HCT116 (cell line): ENCODE data around the gene LCN15. TPM values are rescaled to one million over a fixed set of nuclear protein-coding genes. Genes with fewer than 3 reads are reported as not detected.

Experiments used
- ATAC-seq: fragments of 200-7000 bp; cut with Tn5 transposase; 2 replicates; pipeline ENCODE4 v1.9.1; 2020; ENCODE audit warnings: mild to moderate bottlenecking, moderate library complexity
- BruUV-seq: library from RNA; stranded (reverse); fragments of 400-500 nt; replicated peaks from 2 replicates; lab custom pipeline; 2021; lab: Mats Ljungman, UMichigan
- CTCF ChIA-PET: fragments of 300-600 bp; sonication (Branson Sonifier 250); formaldehyde crosslinking; loops from one replicate; lab custom pipeline; 2021; ENCODE audit warnings: antibody characterized with exemption; lab: Charles Lee
- POLR2A ChIA-PET: fragments of 300-600, 350-600 bp; sonication (Branson Sonifier 250); formaldehyde crosslinking; loops from one replicate; lab custom pipeline; 2021; ENCODE audit warnings: antibody characterized with exemption; lab: Charles Lee
- RAD21 ChIA-PET, 2 experiments: fragments of 300-600 bp; sonication (Branson Sonifier 250); formaldehyde crosslinking; loops; one replicate each; lab custom pipeline; 2023; ENCODE audit warnings: low total read pairs in 2 of 2; ENCODE audit not compliant: uncharacterized antibody in 2 of 2, unreplicated experiment in 2 of 2, low non-redundant PET in 1 of 2; lab: Charles Lee
- DNase-seq: peaks from one replicate; pipeline ENCODE4 v3.0.0-alpha.2; 2010; ENCODE audit warnings: low read depth, low spot score
- H2AFZ ChIP-seq: fragments of 200-600 bp; shearing (Covaris generic), sonication (generic); 2 replicates; pipeline ENCODE4 v1.6.1; 2017; ENCODE audit warnings: low read depth, mixed run types, mixed read lengths, antibody characterized with exemption, low read length; ENCODE audit not compliant: poor library complexity, severe bottlenecking
- H3K27ac ChIP-seq: 2 replicates; pipeline ENCODE4 v1.5.1; 2012; ENCODE audit warnings: low read depth, low read length
- H3K27me3 ChIP-seq: fragments of 200-600 bp; sonication (generic); 2 replicates; pipeline ENCODE4 v1.6.1; 2016; ENCODE audit warnings: mixed run types, low read length, mixed read lengths; ENCODE audit not compliant: insufficient read depth
- H3K36me3 ChIP-seq, 2 experiments: fragments of 200-500 bp in 1 of 2; fragments of 200-600 bp in 1 of 2; sonication (Bioruptor generic) in 1 of 2; sonication (generic) in 1 of 2; 2 replicates each; pipeline versions ENCODE4 v1.5.1 to v1.6.1; 2014 to 2016; ENCODE audit warnings: low read length in 2 of 2, inconsistent platforms in 1 of 2, mixed read lengths in 1 of 2, mixed run types in 1 of 2; ENCODE audit not compliant: insufficient read depth in 2 of 2, control insufficient read depth in 1 of 2
- H3K4me1 ChIP-seq, 2 experiments: fragments of 200-600 bp in 1 of 2; sonication (generic) in 1 of 2; 2 replicates each; pipeline versions ENCODE4 v1.5.1 to v1.6.1; 2012 to 2017; ENCODE audit warnings: low read length in 2 of 2, inconsistent platforms in 1 of 2, mild to moderate bottlenecking in 1 of 2, mixed read lengths in 1 of 2, mixed run types in 1 of 2, moderate library complexity in 1 of 2; ENCODE audit not compliant: insufficient read depth in 2 of 2, control insufficient read depth in 1 of 2
- H3K4me2 ChIP-seq: fragments of 200-600 bp; sonication (generic); 2 replicates; pipeline ENCODE4 v1.6.1; 2017; ENCODE audit warnings: mixed run types, low read length, mixed read lengths
- H3K4me3 ChIP-seq, 2 experiments: fragments of 200-600 bp in 1 of 2; sonication (generic) in 1 of 2; replicated peaks in 1 of 2; 2 replicates each; pipeline ENCODE4 v1.5.1; 2011 to 2016; ENCODE audit warnings: low read length in 2 of 2, control low read depth in 1 of 2, low read depth in 1 of 2, mild to moderate bottlenecking in 1 of 2, mixed read lengths in 1 of 2, mixed run types in 1 of 2
- H3K79me2 ChIP-seq: fragments of 200-600 bp; sonication (generic); 2 replicates; pipeline ENCODE4 v1.6.1; 2017; ENCODE audit warnings: mild to moderate bottlenecking, mixed run types, low read length, moderate library complexity, mixed read lengths; ENCODE audit not compliant: insufficient read depth
- H3K9ac ChIP-seq: fragments of 200-600 bp; sonication (generic); 2 replicates; pipeline ENCODE4 v1.6.1; 2016; ENCODE audit warnings: low read length, mixed read lengths
- H3K9me2 ChIP-seq: fragments of 200-600 bp; sonication (generic), shearing (Covaris generic); 2 replicates; pipeline ENCODE4 v1.6.1; 2017; ENCODE audit warnings: mixed run types, mild to moderate bottlenecking, moderate library complexity; ENCODE audit not compliant: insufficient read depth
- H3K9me3 ChIP-seq, 2 experiments: fragments of 200-500 bp in 1 of 2; fragments of 200-600 bp in 1 of 2; sonication (Bioruptor generic) in 1 of 2; sonication (generic) in 1 of 2; 2 replicates each; pipeline ENCODE4 v1.6.1; 2014 to 2017; ENCODE audit warnings: low read length in 2 of 2, mixed read lengths in 2 of 2, inconsistent platforms in 1 of 2, low read depth in 1 of 2, mild to moderate bottlenecking in 1 of 2, mixed run types in 1 of 2, moderate library complexity in 1 of 2; ENCODE audit not compliant: control insufficient read depth in 1 of 2, insufficient read depth in 1 of 2
- H4K20me1 ChIP-seq: fragments of 200-600 bp; sonication (generic), shearing (Covaris generic); 2 replicates; pipeline ENCODE4 v1.6.1; 2017; ENCODE audit warnings: mixed run types, mild to moderate bottlenecking, moderate library complexity; ENCODE audit not compliant: insufficient read depth
- CBX3 ChIP-seq: IDR thresholded peaks from 2 replicates; pipeline ENCODE4 v1.6.1; 2012; ENCODE audit warnings: low read depth
- ELF1 ChIP-seq: IDR thresholded peaks from 2 replicates; pipeline ENCODE4 v1.6.1; 2012; ENCODE audit warnings: low read depth, borderline replicate concordance
- EZH2 ChIP-seq: fragments of 200-600 bp; sonication (generic); IDR thresholded peaks from 2 replicates; pipeline ENCODE4 v1.6.1; 2017; ENCODE audit warnings: antibody characterized with exemption, mixed run types
- EZH2phosphoT487 ChIP-seq: fragments of 200-600 bp; IDR thresholded peaks from 2 replicates; pipeline ENCODE4 v1.6.1; 2018; ENCODE audit warnings: antibody characterized with exemption, borderline replicate concordance
- JUND ChIP-seq: IDR thresholded peaks from 2 replicates; pipeline ENCODE4 v1.6.1; 2012
- POLR2AphosphoS5 ChIP-seq: IDR thresholded peaks from 2 replicates; pipeline ENCODE4 v1.6.1; 2011; ENCODE audit warnings: mild to moderate bottlenecking, low read depth, low read length, moderate library complexity
- SP1 ChIP-seq: IDR thresholded peaks from 2 replicates; pipeline ENCODE4 v1.6.1; 2012; ENCODE audit warnings: low read depth
- YY1 ChIP-seq: IDR thresholded peaks from 2 replicates; pipeline ENCODE4 v1.6.1; 2011; ENCODE audit warnings: low read length, low read depth, moderate library complexity, mild to moderate bottlenecking; ENCODE audit not compliant: insufficient replicate concordance; ENCODE audit errors: extremely low read depth
- intact Hi-C: fragments of 100-400 bp; cut with micrococcal nuclease; formaldehyde crosslinking; loops from 2 replicates; pipeline ENCODE4 v1.10.0; 2022
- total RNA-seq: library from RNA; stranded (reverse); gene quantifications from one replicate; pipeline ENCODE4 v1.2.1, GENCODE V29; 2021; ENCODE audit not compliant: unreplicated experiment
- TF ChIP-seq, protein P1 (sequence below), 3 experiments: fragments of 200-600 bp in 1 of 3; sonication (generic) in 1 of 3; IDR thresholded peaks in 2 of 3; conservative IDR thresholded peaks in 1 of 3; 2 replicates each; pipeline ENCODE4 v1.5.1; 2012 to 2017; ENCODE audit warnings: low read depth in 2 of 3, low read length in 2 of 3, antibody characterized with exemption in 1 of 3, borderline replicate concordance in 1 of 3, control low read depth in 1 of 3, mild to moderate bottlenecking in 1 of 3, mixed read lengths in 1 of 3, mixed run types in 1 of 3, moderate library complexity in 1 of 3; ENCODE audit not compliant: insufficient read depth in 1 of 3
- TF ChIP-seq, protein P2 (sequence below): IDR thresholded peaks from 2 replicates; pipeline ENCODE4 v1.6.1; 2011; ENCODE audit warnings: mild to moderate bottlenecking, low read length, moderate library complexity; ENCODE audit not compliant: insufficient replicate concordance; ENCODE audit errors: extremely low read depth

Gene LCN15
- total RNA-seq, 1 experiment from 2014 or later: 0.76 TPM

DNA sequence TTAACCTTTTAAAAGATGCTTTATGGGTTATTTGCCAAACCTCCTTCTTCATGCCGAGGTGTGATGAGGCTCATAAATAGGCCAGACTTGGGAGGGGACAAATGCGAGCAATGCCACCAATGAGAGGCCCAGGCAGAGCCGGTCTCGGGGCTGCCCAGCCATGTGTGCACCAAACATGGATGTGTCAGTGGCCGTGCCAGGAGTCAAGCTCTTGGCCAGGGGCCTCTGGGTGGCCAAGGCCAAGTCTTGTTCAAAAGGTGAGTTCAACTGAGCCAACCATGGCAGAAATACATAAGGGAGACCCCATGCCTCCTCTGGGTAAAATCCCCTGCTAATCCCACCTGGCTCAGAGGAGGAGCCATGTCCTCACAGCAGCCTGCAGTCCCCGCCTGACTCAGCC is 10.9 kb upstream of the LCN15 start:
- Histone ChIP-seq H3K36me3 (no peaks in the 10 kb centered on the region), H3K9me3 (peaks cover 6 to 16% of the 10 kb centered on the region in 2 experiments; a peak in 2 of 4 replicates), H3K9ac (no peak overlapping the region), H4K20me1 (no peaks in the 10 kb centered on the region), H3K4me1 (no peaks in the 10 kb centered on the region), H3K27me3 (no peaks in the 10 kb centered on the region), H3K9me2 (no peaks in the 10 kb centered on the region), H3K79me2 (no peaks in the 10 kb centered on the region)
- intact Hi-C loops: no loop called here
- CTCF ChIA-PET: no interaction called here
- TF ChIP-seq JUND (no peak), SP1 (no peak), POLR2AphosphoS5 (no peak), ELF1 (no peak), EZH2phosphoT487 (no peak), YY1 (no peak), CBX3 (no peak), EZH2 (no peak)
- TF ChIP-seq, protein P1, sequence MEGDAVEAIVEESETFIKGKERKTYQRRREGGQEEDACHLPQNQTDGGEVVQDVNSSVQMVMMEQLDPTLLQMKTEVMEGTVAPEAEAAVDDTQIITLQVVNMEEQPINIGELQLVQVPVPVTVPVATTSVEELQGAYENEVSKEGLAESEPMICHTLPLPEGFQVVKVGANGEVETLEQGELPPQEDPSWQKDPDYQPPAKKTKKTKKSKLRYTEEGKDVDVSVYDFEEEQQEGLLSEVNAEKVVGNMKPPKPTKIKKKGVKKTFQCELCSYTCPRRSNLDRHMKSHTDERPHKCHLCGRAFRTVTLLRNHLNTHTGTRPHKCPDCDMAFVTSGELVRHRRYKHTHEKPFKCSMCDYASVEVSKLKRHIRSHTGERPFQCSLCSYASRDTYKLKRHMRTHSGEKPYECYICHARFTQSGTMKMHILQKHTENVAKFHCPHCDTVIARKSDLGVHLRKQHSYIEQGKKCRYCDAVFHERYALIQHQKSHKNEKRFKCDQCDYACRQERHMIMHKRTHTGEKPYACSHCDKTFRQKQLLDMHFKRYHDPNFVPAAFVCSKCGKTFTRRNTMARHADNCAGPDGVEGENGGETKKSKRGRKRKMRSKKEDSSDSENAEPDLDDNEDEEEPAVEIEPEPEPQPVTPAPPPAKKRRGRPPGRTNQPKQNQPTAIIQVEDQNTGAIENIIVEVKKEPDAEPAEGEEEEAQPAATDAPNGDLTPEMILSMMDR (IDR thresholded peaks at IDR 0.05 in 2 of 3, conservative IDR thresholded peaks at IDR 0.05 in 1 of 3; ENCODE audit: borderline replicate concordance in 1 of 3, insufficient read depth in 1 of 3, low read depth in 2 of 3, low read length in 2 of 3): no peak
- TF ChIP-seq, protein P2, sequence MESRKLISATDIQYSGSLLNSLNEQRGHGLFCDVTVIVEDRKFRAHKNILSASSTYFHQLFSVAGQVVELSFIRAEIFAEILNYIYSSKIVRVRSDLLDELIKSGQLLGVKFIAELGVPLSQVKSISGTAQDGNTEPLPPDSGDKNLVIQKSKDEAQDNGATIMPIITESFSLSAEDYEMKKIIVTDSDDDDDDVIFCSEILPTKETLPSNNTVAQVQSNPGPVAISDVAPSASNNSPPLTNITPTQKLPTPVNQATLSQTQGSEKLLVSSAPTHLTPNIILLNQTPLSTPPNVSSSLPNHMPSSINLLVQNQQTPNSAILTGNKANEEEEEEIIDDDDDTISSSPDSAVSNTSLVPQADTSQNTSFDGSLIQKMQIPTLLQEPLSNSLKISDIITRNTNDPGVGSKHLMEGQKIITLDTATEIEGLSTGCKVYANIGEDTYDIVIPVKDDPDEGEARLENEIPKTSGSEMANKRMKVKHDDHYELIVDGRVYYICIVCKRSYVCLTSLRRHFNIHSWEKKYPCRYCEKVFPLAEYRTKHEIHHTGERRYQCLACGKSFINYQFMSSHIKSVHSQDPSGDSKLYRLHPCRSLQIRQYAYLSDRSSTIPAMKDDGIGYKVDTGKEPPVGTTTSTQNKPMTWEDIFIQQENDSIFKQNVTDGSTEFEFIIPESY: no peak
- TF ChIP-seq, all 23 proteins: peak for 0
- Histone ChIP-seq H2AFZ (no peak overlapping the region), H3K4me2 (no peak overlapping the region), H3K4me3 (no peak overlapping the region), H3K27ac (no peak overlapping the region)
- ChIA-PET RAD21 (no interaction called here), POLR2A (no interaction called here)
- DNase-seq (no peak), ATAC-seq (no peak)
- BruUV-seq: no TSS peak
